K562 (cell line): Measurements from ENCODE around the gene RFT1. TPM values are rescaled to one million over a fixed set of nuclear protein-coding genes. Genes with fewer than 3 reads are reported as not detected.

ENCODE experiments used
- ATAC-seq: fragments of 200-7000 bp; cut with Tn5 transposase; 3 replicates; pipeline ENCODE4 v1.9.1; 2020; ENCODE audit warnings: moderate library complexity
- BruUV-seq: library from RNA; stranded (reverse); fragments of 400-500 nt; replicated peaks from 2 replicates; lab custom pipeline; 2021; lab: Mats Ljungman, UMichigan
- CTCF ChIA-PET: fragments of 300-600 bp; formaldehyde crosslinking; extraction: SDS; loops from one replicate; lab custom pipeline; 2021; ENCODE audit warnings: low intra/inter-chr PET ratio; lab: Yijun Ruan, JAX
- POLR2A ChIA-PET: fragments of 300-600, 350-650 bp; sonication (Branson Sonifier 250); formaldehyde crosslinking; extraction: SDS; loops from one replicate; lab custom pipeline; 2021; ENCODE audit warnings: antibody characterized with exemption, inconsistent platforms; lab: Yijun Ruan, JAX
- DNase-seq, 4 experiments: peaks; one replicate each; pipeline versions ENCODE4 v3.0.0 to v3.0.0-alpha.2; 2011 to 2018; ENCODE audit warnings: low spot score in 3 of 4, mixed read lengths in 3 of 4; ENCODE audit errors: extremely low read depth in 1 of 4
- FAIRE-seq: peaks from 2 replicates; lab custom pipeline; 2011; peaks lifted over from hg19 to GRCh38; lab: Jason Lieb, UNC
- H2AFZ ChIP-seq: 2 replicates; pipeline ENCODE4 v1.6.0; 2011; ENCODE audit warnings: low read depth, low read length, control low read depth, inconsistent platforms
- H3K27ac ChIP-seq: fragments of 200-600 bp; 3 replicates; pipeline ENCODE4 v1.8.0; 2011; ENCODE audit warnings: low read depth, mild to moderate bottlenecking, control low read depth, inconsistent platforms, low read length, moderate library complexity, mixed read lengths; ENCODE audit errors: extremely low read depth
- H3K27me3 ChIP-seq, 2 experiments: fragments of 300-600 bp in 1 of 2; 2 replicates in 1 of 2; 3 replicates in 1 of 2; pipeline versions ENCODE4 v1.6.0 to v1.8.0; 2011; ENCODE audit warnings: inconsistent platforms in 2 of 2, low read length in 2 of 2, mild to moderate bottlenecking in 1 of 2, mixed read lengths in 1 of 2, moderate library complexity in 1 of 2; ENCODE audit not compliant: control insufficient read depth in 2 of 2, insufficient read depth in 2 of 2
- H3K36me3 ChIP-seq: fragments of 300-600 bp; 3 replicates; pipeline ENCODE4 v1.8.0; 2011; ENCODE audit warnings: mild to moderate bottlenecking, low read length, inconsistent platforms; ENCODE audit not compliant: control insufficient read depth, insufficient read depth
- H3K4me1 ChIP-seq, 2 experiments: fragments of 200-600 bp in 1 of 2; replicated peaks in 1 of 2; 2 replicates in 1 of 2; 3 replicates in 1 of 2; pipeline versions ENCODE4 v1.5.1 to v1.8.0; 2011; ENCODE audit warnings: inconsistent platforms in 2 of 2, low read length in 2 of 2, mild to moderate bottlenecking in 1 of 2, mixed read lengths in 1 of 2, moderate library complexity in 1 of 2; ENCODE audit not compliant: control insufficient read depth in 2 of 2, insufficient read depth in 2 of 2
- H3K4me2 ChIP-seq: 2 replicates; pipeline ENCODE4 v1.6.1; 2011; ENCODE audit warnings: low read length, control low read depth, inconsistent platforms, mixed read lengths; ENCODE audit not compliant: insufficient read depth
- H3K4me3 ChIP-seq: fragments of 200-600 bp; sonication (generic), shearing (Covaris generic); 2 replicates; pipeline ENCODE4 v1.5.1; 2016; ENCODE audit warnings: control low read depth, inconsistent platforms
- H3K79me2 ChIP-seq: fragments of 200-600 bp; 3 replicates; pipeline ENCODE4 v1.8.0; 2011; ENCODE audit warnings: low read length, inconsistent platforms; ENCODE audit not compliant: control insufficient read depth, insufficient read depth
- H3K9ac ChIP-seq, 2 experiments: 2 replicates each; pipeline versions ENCODE4 v1.6.0 to v1.6.1; 2011; ENCODE audit warnings: low read depth in 2 of 2, low read length in 2 of 2, control low read depth in 1 of 2, inconsistent platforms in 1 of 2, mild to moderate bottlenecking in 1 of 2, mixed read lengths in 1 of 2; ENCODE audit not compliant: insufficient read depth in 1 of 2
- H3K9me1 ChIP-seq: one replicate; pipeline ENCODE4 v1.6.0; 2011; ENCODE audit warnings: inconsistent platforms, mild to moderate bottlenecking, low read length, moderate library complexity; ENCODE audit not compliant: control insufficient read depth, insufficient read depth
- H3K9me3 ChIP-seq: replicated peaks from 2 replicates; pipeline ENCODE4 v1.5.1; 2011; ENCODE audit warnings: low read depth, low read length, inconsistent platforms; ENCODE audit not compliant: control insufficient read depth, insufficient read depth
- H4K20me1 ChIP-seq: replicated peaks from 2 replicates; pipeline ENCODE4 v1.6.1; 2011; ENCODE audit warnings: low read length, inconsistent platforms, mixed read lengths; ENCODE audit not compliant: control insufficient read depth, insufficient read depth
- ARNT ChIP-seq, 2 experiments: fragments of 450-650 bp; IDR thresholded peaks; 2 replicates each; pipeline ENCODE4 v1.6.1; 2016; ENCODE audit warnings: mild to moderate bottlenecking in 1 of 2
- CBX2 ChIP-seq: fragments of 200-600 bp; sonication (generic); IDR thresholded peaks from one replicate; pipeline ENCODE4 v1.6.1; 2012; ENCODE audit warnings: mild to moderate bottlenecking, low read length, inconsistent platforms; ENCODE audit not compliant: insufficient read depth, poor library complexity, severe bottlenecking
- DIDO1 ChIP-seq: fragments of 450-650 bp; IDR thresholded peaks from 2 replicates; pipeline ENCODE4 v1.6.1; 2016; ENCODE audit warnings: low read depth, missing biosample characterization, missing genetic modification characterization
- HDAC2 ChIP-seq: fragments of 450-650 bp; IDR thresholded peaks from 2 replicates; pipeline ENCODE4 v1.6.1; 2016; ENCODE audit warnings: mild to moderate bottlenecking
- KLF16 ChIP-seq: IDR thresholded peaks from 2 replicates; pipeline ENCODE4 v1.6.1; 2016; ENCODE audit warnings: antibody characterized with exemption
- MBD2 ChIP-seq: sonication (generic); IDR thresholded peaks from 2 replicates; pipeline ENCODE4 v1.6.1; 2016; ENCODE audit warnings: low read depth, borderline replicate concordance
- TCF3 ChIP-seq: sonication (generic); formaldehyde crosslinking; IDR thresholded peaks from 2 replicates; pipeline ENCODE4 v1.4.0; 2020; ENCODE audit warnings: mild to moderate bottlenecking, missing genetic modification reagents
- ZNF224 ChIP-seq: sonication (generic); formaldehyde crosslinking; IDR thresholded peaks from 2 replicates; pipeline ENCODE4 v1.8.0; 2022; ENCODE audit warnings: mild to moderate bottlenecking, missing genetic modification reagents
- WGBS: fragments of 100-300 bp; shearing (Covaris generic); methylation state at CpG from one replicate; pipeline ENCODE4 v1.1.6; 2016; ENCODE audit warnings: low coverage, mixed read lengths; ENCODE audit not compliant: insufficient coverage; ENCODE audit errors: missing lambda C conversion rate; 5-methylcytosine and 5-hydroxymethylcytosine counted together
- in situ Hi-C: fragments of 300-500 bp; cut with MboI; formaldehyde crosslinking; loops from 4 replicates; pipeline ENCODE4 v1.15.0; 2018; ENCODE audit warnings: inconsistent platforms, mixed read lengths
- intact Hi-C: fragments of 100-400 bp; cut with micrococcal nuclease; formaldehyde crosslinking; loops from 2 replicates; pipeline ENCODE4 v1.14.2; 2022
- polyA plus RNA-seq, 8 experiments: library from polyadenylated mRNA; depleted of rRNA in 4 of 8; stranded (reverse) in 5 of 8; unstranded in 3 of 8; fragments of >200 nt; fragmentation: Nextera tagmentation in 2 of 8; fragmentation: Illumina TruSeq in 1 of 8; extraction: Ambion mirVana in 2 of 8; extraction: Trizol in 1 of 8; gene quantifications; 2 replicates each; pipeline versions ENCODE4 v1.2.1 to v1.2.3, GENCODE V29; 2011 to 2014; ENCODE audit warnings: inconsistent platforms in 1 of 8, missing spikeins in 1 of 8
- total RNA-seq, 7 experiments: library from RNA; depleted of rRNA in 6 of 7; stranded (reverse); fragments of >200 nt in 6 of 7; fragmentation: Illumina TruSeq in 2 of 7; extraction: Trizol in 2 of 7; gene quantifications; 2 replicates each; pipeline versions ENCODE4 v1.2.1 to v1.2.3, GENCODE V29; 2011 to 2021; ENCODE audit warnings: low replicate concordance in 1 of 7
- TF ChIP-seq, protein P1 (sequence below): fragments of 250-450 bp; sonication (Bioruptor Pico); IDR thresholded peaks from 2 replicates; pipeline ENCODE4 v1.8.0; 2021; ENCODE audit warnings: borderline replicate concordance, mild to moderate bottlenecking, moderate library complexity; ENCODE audit not compliant: poor library complexity, severe bottlenecking

Gene RFT1
- total and polyA plus RNA-seq, 9 of the 15 experiments (the other 6 are each of a cell fraction or from before 2014, with no cell fraction given): 4.4 to 23.8 (median 8.9) TPM

- FAIRE-seq: no peak
- H2AFZ ChIP-seq: no peak overlapping the region
- in situ Hi-C loops: no loop called here
Measured at GRCh38 chr3:53144862-53145712, 14.9 kb upstream of the RFT1 start.

GRCh38 chr3:53144446-53144845 is 14.2 kb upstream of the RFT1 start:
- 62% methylated on average over 4 of the region's 4 CpGs for WGBS
- H3K27ac ChIP-seq: no peak overlapping the region
- CTCF ChIA-PET: no interaction called here
- no peak overlapping the region for H2AFZ ChIP-seq
- H3K79me2 ChIP-seq: no peaks in the 10 kb centered on the region
- FAIRE-seq (no peak), DNase-seq (no peak), ATAC-seq (no peak)
- TF ChIP-seq CBX2 (no peak), DIDO1 (tag) (no peak), MBD2 (no peak), HDAC2 (no peak), ARNT (IDR thresholded peaks at IDR 0.05) (0 out of 4 replicates have a peak, but pooled peaks of 1 of the 2 experiments have one; percentile 29), KLF16 (no peak), TCF3 (no peak)
- TF ChIP-seq, protein P1, sequence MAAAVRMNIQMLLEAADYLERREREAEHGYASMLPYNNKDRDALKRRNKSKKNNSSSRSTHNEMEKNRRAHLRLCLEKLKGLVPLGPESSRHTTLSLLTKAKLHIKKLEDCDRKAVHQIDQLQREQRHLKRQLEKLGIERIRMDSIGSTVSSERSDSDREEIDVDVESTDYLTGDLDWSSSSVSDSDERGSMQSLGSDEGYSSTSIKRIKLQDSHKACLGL (CRISPR knock-in tag): no peak
- intact Hi-C loops (no loop called here), in situ Hi-C loops (no loop called here)
- no peaks in the 10 kb centered on the region; the same call in 1 of the 2 replicates for H4K20me1 ChIP-seq
- H3K9me1 ChIP-seq: no peaks in the 10 kb centered on the region
- POLR2A ChIA-PET: interaction anchor here (0.7 kb wide), 1 partner anchor 1418 kb away, joined by 3 read pairs; no protein-coding TSS in a partner anchor
- BruUV-seq: no TSS peak
- H3K9me3 ChIP-seq: no peaks in the 10 kb centered on the region
- H3K4me3 ChIP-seq: no peak overlapping the region
- no peak overlapping the region for H3K9ac ChIP-seq
- H3K27me3 ChIP-seq: peaks cover 0 to 5% of the 10 kb centered on the region in 2 experiments; a peak in 1 of 5 replicates
- no peaks in the 10 kb centered on the region for H3K36me3 ChIP-seq
- peaks cover 0 to 5% of the 10 kb centered on the region in 2 experiments; a peak in 2 of 5 replicates for H3K4me1 ChIP-seq
- H3K4me2 ChIP-seq: no peak overlapping the region

More at GRCh38 chr3:53144862-53145712, 14.9 kb upstream of the RFT1 start:
- Histone ChIP-seq H3K9ac (no peak overlapping the region), H3K27me3 (peaks cover 0 to 5% of the 10 kb centered on the region in 2 experiments; a peak in 1 of 5 replicates), H3K9me3 (no peaks in the 10 kb centered on the region), H3K36me3 (no peaks in the 10 kb centered on the region), H3K79me2 (no peaks in the 10 kb centered on the region), H3K4me1 (peaks cover 0 to 5% of the 10 kb centered on the region in 2 experiments; a peak in 2 of 5 replicates), H4K20me1 (no peaks in the 10 kb centered on the region; the same call in 1 of the 2 replicates), H3K9me1 (no peaks in the 10 kb centered on the region), H3K4me3 (no peak overlapping the region), H3K4me2 (no peak overlapping the region), H3K27ac (no peak overlapping the region)
- BruUV-seq: no TSS peak
- intact Hi-C loops: no loop called here
- 30% methylated on average over 10 of the region's 11 CpGs for WGBS
- no peak for DNase-seq
- POLR2A ChIA-PET: interaction anchor here (0.7 kb wide), 1 partner anchor 1419 kb away, joined by 3 read pairs; no protein-coding TSS in a partner anchor
- no peak for TF ChIP-seq ZNF224
- 0 out of 4 replicates have a peak, but pooled peaks of 1 of the 2 experiments have one; percentile 1 for TF ChIP-seq ARNT (IDR thresholded peaks at IDR 0.05)
- CTCF ChIA-PET: no interaction called here
- no peak for ATAC-seq
